ENCODE results near the gene CALN1. TPM values are rescaled to one million over a fixed set of nuclear protein-coding genes. Genes with fewer than 3 reads are reported as not detected.

Gene CALN1
- total RNA-seq, 1 donor from 2014 or later = 1.9 TPM

- no peak for DNase-seq (ENCODE audit: extremely low spot score, unreplicated experiment)
- H3K36me3 Mint-ChIP-seq = no peaks in the 10 kb centered on the region
- no peak overlapping the region for H3K4me3 Mint-ChIP-seq
- H3K4me1 Mint-ChIP-seq (ENCODE audit: unreplicated experiment) = peaks cover 4% of the 10 kb centered on the region
- no peaks in the 10 kb centered on the region for H3K9me3 Mint-ChIP-seq
- TF ChIP-seq CTCF (conservative IDR thresholded peaks at IDR 0.05) = no peak
- no peak overlapping the region for H3K27ac Mint-ChIP-seq
- no peaks in the 10 kb centered on the region for H3K27me3 Mint-ChIP-seq
Observed at GRCh38 chr7:72152161-72153131, 259.7 kb downstream of the CALN1 start.

- H3K27me3 Mint-ChIP-seq = peaks cover 4% of the 10 kb centered on the region
- no peak for DNase-seq (ENCODE audit: extremely low spot score, unreplicated experiment)
- TF ChIP-seq CTCF (conservative IDR thresholded peaks at IDR 0.05) = no peak
- H3K27ac Mint-ChIP-seq = no peak overlapping the region
- H3K36me3 Mint-ChIP-seq = no peaks in the 10 kb centered on the region
- no peak overlapping the region for H3K4me3 Mint-ChIP-seq
- peaks cover 11% of the 10 kb centered on the region for H3K9me3 Mint-ChIP-seq
- H3K4me1 Mint-ChIP-seq (ENCODE audit: unreplicated experiment) = no peaks in the 10 kb centered on the region
Observed at GRCh38 chr7:72140566-72140965, 271.6 kb downstream of the CALN1 start.

- TF ChIP-seq CTCF (conservative IDR thresholded peaks at IDR 0.05) = no peak
- Mint-ChIP-seq H3K9me3 (peaks cover 10% of the 10 kb centered on the region), H3K27me3 (no peaks in the 10 kb centered on the region), H3K4me1 (ENCODE audit: unreplicated experiment) (peaks cover 8% of the 10 kb centered on the region), H3K27ac (no peak overlapping the region), H3K4me3 (no peak overlapping the region), H3K36me3 (no peaks in the 10 kb centered on the region)
- DNase-seq (ENCODE audit: extremely low spot score, unreplicated experiment) = no peak
Observed at GRCh38 chr7:72127136-72127535, 285.0 kb downstream of the CALN1 start.

- no peak overlapping the region for H3K27ac Mint-ChIP-seq
- no peak for TF ChIP-seq CTCF (conservative IDR thresholded peaks at IDR 0.05)
- peaks cover 8% of the 10 kb centered on the region for H3K4me1 Mint-ChIP-seq (ENCODE audit: unreplicated experiment)
- peaks cover 4% of the 10 kb centered on the region for H3K9me3 Mint-ChIP-seq
- H3K27me3 Mint-ChIP-seq = no peaks in the 10 kb centered on the region
- no peaks in the 10 kb centered on the region for H3K36me3 Mint-ChIP-seq
- no peak for DNase-seq (ENCODE audit: extremely low spot score, unreplicated experiment)
- H3K4me3 Mint-ChIP-seq = no peak overlapping the region
Observed at GRCh38 chr7:72123913-72124312, 288.2 kb downstream of the CALN1 start.

- Mint-ChIP-seq H3K4me3 (no peak overlapping the region), H3K4me1 (ENCODE audit: unreplicated experiment) (peaks cover 3% of the 10 kb centered on the region), H3K9me3 (peaks cover 5% of the 10 kb centered on the region), H3K27ac (no peak overlapping the region), H3K36me3 (no peaks in the 10 kb centered on the region), H3K27me3 (no peaks in the 10 kb centered on the region)
- no peak for TF ChIP-seq CTCF (conservative IDR thresholded peaks at IDR 0.05)
- no peak for DNase-seq (ENCODE audit: extremely low spot score, unreplicated experiment)
Observed at GRCh38 chr7:72118366-72118765, 293.8 kb downstream of the CALN1 start.

Data from type B pancreatic cell (in vitro differentiated cells).